ENCODE results near the gene DNAJC6. TPM values are rescaled to one million over a fixed set of nuclear protein-coding genes. Genes with fewer than 3 reads are reported as not detected.

Gene DNAJC6
- total and polyA plus RNA-seq, 2 of the 13 experiments (the other 11 are each of a cell fraction or from before 2014, with no cell fraction given), result 1.0 to 1.6 TPM

DNA sequence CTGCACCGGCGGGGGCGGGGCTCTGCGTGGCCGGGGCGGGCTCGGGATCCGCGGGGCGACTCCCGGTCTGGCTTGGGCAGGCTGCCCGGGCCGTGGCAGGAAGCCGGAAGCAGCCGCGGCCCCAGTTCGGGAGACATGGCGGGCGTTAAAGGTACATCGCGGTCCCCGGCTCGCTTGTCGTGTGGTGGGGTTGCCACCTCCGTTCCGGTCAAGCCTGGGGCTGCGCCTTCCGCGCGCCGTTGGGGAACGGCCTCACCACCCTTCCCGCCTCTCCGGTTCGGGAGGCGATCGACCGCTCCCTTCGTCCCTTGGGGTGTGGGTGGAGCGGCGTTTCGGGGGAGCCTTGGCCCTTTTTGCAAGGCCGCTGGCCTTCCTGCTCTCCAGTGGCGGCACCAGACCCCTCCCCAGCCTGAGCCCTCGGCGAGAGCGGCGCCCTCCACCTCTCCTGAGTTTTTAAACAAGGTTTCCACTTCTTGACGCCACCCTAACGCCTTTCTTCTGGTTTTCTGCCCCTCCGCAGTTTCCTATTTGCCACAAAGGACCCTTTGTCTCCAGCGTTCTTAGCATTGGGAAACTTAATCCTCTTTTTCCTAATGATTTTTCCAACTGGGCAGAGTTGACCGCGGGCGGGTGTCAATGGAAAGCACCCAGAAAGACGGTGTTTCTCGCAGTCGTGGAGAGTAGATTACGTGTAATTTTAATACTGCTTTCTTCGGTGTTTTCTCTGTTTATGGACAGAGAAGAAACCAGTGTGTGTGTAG is 111.4 kb downstream of the DNAJC6 start, which contains the start of the genes LEPR and LEPROT (continued):
- TF ChIP-seq, protein P1, sequence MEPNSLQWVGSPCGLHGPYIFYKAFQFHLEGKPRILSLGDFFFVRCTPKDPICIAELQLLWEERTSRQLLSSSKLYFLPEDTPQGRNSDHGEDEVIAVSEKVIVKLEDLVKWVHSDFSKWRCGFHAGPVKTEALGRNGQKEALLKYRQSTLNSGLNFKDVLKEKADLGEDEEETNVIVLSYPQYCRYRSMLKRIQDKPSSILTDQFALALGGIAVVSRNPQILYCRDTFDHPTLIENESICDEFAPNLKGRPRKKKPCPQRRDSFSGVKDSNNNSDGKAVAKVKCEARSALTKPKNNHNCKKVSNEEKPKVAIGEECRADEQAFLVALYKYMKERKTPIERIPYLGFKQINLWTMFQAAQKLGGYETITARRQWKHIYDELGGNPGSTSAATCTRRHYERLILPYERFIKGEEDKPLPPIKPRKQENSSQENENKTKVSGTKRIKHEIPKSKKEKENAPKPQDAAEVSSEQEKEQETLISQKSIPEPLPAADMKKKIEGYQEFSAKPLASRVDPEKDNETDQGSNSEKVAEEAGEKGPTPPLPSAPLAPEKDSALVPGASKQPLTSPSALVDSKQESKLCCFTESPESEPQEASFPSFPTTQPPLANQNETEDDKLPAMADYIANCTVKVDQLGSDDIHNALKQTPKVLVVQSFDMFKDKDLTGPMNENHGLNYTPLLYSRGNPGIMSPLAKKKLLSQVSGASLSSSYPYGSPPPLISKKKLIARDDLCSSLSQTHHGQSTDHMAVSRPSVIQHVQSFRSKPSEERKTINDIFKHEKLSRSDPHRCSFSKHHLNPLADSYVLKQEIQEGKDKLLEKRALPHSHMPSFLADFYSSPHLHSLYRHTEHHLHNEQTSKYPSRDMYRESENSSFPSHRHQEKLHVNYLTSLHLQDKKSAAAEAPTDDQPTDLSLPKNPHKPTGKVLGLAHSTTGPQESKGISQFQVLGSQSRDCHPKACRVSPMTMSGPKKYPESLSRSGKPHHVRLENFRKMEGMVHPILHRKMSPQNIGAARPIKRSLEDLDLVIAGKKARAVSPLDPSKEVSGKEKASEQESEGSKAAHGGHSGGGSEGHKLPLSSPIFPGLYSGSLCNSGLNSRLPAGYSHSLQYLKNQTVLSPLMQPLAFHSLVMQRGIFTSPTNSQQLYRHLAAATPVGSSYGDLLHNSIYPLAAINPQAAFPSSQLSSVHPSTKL (CRISPR knock-in tag; IDR thresholded peaks at IDR 0.05), result peak; percentile 37; the same call in 1 of the 2 replicates
- TF ChIP-seq, protein P2, sequence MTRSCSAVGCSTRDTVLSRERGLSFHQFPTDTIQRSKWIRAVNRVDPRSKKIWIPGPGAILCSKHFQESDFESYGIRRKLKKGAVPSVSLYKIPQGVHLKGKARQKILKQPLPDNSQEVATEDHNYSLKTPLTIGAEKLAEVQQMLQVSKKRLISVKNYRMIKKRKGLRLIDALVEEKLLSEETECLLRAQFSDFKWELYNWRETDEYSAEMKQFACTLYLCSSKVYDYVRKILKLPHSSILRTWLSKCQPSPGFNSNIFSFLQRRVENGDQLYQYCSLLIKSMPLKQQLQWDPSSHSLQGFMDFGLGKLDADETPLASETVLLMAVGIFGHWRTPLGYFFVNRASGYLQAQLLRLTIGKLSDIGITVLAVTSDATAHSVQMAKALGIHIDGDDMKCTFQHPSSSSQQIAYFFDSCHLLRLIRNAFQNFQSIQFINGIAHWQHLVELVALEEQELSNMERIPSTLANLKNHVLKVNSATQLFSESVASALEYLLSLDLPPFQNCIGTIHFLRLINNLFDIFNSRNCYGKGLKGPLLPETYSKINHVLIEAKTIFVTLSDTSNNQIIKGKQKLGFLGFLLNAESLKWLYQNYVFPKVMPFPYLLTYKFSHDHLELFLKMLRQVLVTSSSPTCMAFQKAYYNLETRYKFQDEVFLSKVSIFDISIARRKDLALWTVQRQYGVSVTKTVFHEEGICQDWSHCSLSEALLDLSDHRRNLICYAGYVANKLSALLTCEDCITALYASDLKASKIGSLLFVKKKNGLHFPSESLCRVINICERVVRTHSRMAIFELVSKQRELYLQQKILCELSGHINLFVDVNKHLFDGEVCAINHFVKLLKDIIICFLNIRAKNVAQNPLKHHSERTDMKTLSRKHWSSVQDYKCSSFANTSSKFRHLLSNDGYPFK (CRISPR knock-in tag; IDR thresholded peaks at IDR 0.05; ENCODE audit: borderline replicate concordance), result peak; percentile 35; the same call in 1 of the 2 replicates
- no peak for TF ChIP-seq ZNF790 (CRISPR knock-in tag; IDR thresholded peaks at IDR 0.05; ENCODE audit: borderline replicate concordance)
- peak; percentile 47; the same call in 1 of the 2 replicates for TF ChIP-seq MXD4 (CRISPR knock-in tag; IDR thresholded peaks at IDR 0.05)
- 0 out of 2 replicates have a peak, but pooled peaks have one; percentile 84 for TF ChIP-seq ZSCAN12 (CRISPR knock-in tag; IDR thresholded peaks at IDR 0.05)
- no peak for TF ChIP-seq ADNP (CRISPR knock-in tag; IDR thresholded peaks at IDR 0.05)
- TF ChIP-seq, protein P3, sequence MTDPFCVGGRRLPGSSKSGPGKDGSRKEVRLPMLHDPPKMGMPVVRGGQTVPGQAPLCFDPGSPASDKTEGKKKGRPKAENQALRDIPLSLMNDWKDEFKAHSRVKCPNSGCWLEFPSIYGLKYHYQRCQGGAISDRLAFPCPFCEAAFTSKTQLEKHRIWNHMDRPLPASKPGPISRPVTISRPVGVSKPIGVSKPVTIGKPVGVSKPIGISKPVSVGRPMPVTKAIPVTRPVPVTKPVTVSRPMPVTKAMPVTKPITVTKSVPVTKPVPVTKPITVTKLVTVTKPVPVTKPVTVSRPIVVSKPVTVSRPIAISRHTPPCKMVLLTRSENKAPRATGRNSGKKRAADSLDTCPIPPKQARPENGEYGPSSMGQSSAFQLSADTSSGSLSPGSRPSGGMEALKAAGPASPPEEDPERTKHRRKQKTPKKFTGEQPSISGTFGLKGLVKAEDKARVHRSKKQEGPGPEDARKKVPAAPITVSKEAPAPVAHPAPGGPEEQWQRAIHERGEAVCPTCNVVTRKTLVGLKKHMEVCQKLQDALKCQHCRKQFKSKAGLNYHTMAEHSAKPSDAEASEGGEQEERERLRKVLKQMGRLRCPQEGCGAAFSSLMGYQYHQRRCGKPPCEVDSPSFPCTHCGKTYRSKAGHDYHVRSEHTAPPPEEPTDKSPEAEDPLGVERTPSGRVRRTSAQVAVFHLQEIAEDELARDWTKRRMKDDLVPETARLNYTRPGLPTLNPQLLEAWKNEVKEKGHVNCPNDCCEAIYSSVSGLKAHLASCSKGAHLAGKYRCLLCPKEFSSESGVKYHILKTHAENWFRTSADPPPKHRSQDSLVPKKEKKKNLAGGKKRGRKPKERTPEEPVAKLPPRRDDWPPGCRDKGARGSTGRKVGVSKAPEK (CRISPR knock-in tag; IDR thresholded peaks at IDR 0.05; ENCODE audit: borderline replicate concordance), result no peak
- TF ChIP-seq TOE1 (CRISPR knock-in tag; IDR thresholded peaks at IDR 0.05), result no peak
- TF ChIP-seq, protein P4, sequence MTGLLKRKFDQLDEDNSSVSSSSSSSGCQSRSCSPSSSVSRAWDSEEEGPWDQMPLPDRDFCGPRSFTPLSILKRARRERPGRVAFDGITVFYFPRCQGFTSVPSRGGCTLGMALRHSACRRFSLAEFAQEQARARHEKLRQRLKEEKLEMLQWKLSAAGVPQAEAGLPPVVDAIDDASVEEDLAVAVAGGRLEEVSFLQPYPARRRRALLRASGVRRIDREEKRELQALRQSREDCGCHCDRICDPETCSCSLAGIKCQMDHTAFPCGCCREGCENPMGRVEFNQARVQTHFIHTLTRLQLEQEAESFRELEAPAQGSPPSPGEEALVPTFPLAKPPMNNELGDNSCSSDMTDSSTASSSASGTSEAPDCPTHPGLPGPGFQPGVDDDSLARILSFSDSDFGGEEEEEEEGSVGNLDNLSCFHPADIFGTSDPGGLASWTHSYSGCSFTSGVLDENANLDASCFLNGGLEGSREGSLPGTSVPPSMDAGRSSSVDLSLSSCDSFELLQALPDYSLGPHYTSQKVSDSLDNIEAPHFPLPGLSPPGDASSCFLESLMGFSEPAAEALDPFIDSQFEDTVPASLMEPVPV (CRISPR knock-in tag; IDR thresholded peaks at IDR 0.05), result no peak
- TF ChIP-seq, protein P5, sequence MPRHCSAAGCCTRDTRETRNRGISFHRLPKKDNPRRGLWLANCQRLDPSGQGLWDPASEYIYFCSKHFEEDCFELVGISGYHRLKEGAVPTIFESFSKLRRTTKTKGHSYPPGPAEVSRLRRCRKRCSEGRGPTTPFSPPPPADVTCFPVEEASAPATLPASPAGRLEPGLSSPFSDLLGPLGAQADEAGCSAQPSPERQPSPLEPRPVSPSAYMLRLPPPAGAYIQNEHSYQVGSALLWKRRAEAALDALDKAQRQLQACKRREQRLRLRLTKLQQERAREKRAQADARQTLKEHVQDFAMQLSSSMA (CRISPR knock-in tag; IDR thresholded peaks at IDR 0.05), result no peak
- TF ChIP-seq, protein P6, sequence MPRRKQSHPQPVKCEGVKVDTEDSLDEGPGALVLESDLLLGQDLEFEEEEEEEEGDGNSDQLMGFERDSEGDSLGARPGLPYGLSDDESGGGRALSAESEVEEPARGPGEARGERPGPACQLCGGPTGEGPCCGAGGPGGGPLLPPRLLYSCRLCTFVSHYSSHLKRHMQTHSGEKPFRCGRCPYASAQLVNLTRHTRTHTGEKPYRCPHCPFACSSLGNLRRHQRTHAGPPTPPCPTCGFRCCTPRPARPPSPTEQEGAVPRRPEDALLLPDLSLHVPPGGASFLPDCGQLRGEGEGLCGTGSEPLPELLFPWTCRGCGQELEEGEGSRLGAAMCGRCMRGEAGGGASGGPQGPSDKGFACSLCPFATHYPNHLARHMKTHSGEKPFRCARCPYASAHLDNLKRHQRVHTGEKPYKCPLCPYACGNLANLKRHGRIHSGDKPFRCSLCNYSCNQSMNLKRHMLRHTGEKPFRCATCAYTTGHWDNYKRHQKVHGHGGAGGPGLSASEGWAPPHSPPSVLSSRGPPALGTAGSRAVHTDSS (CRISPR knock-in tag; conservative IDR thresholded peaks at IDR 0.05), result no peak
- no peak for TF ChIP-seq BHLHE40 (IDR thresholded peaks at IDR 0.05; ENCODE audit: low read length)
- no peak; the same call in 1 of the 2 replicates for TF ChIP-seq BRCA1 (CRISPR knock-in tag; IDR thresholded peaks at IDR 0.05)
